Astrocyte (in vitro differentiated cells and primary cell): ENCODE measurements around the gene KRT77. TPM values are rescaled to one million over a fixed set of nuclear protein-coding genes. Genes with fewer than 3 reads are reported as not detected.

ENCODE experiments used
- DNase-seq: peaks from one replicate; pipeline ENCODE4 v3.0.0-alpha.2; 2010; ENCODE audit warnings: low read depth
- FAIRE-seq: peaks from 2 replicates; lab custom pipeline; 2011; peaks lifted over from hg19 to GRCh38; lab: Jason Lieb, UNC
- H2AFZ ChIP-seq: 2 replicates; pipeline ENCODE4 v1.6.0; 2012; ENCODE audit warnings: low read depth, low read length, inconsistent platforms
- H3K27ac ChIP-seq: 2 replicates; pipeline ENCODE4 v1.5.1; 2011; ENCODE audit warnings: low read depth, low read length, inconsistent platforms
- H3K27me3 ChIP-seq: 2 replicates; pipeline ENCODE4 v1.6.0; 2011; ENCODE audit warnings: low read length, inconsistent platforms; ENCODE audit not compliant: insufficient read depth
- H3K36me3 ChIP-seq: 2 replicates; pipeline ENCODE4 v1.5.1; 2011; ENCODE audit warnings: low read length, inconsistent platforms; ENCODE audit not compliant: insufficient read depth
- H3K4me1 ChIP-seq: 2 replicates; pipeline ENCODE4 v1.5.1; 2011; ENCODE audit warnings: low read length, inconsistent platforms; ENCODE audit not compliant: insufficient read depth
- H3K4me2 ChIP-seq: 2 replicates; pipeline ENCODE4 v1.6.0; 2012; ENCODE audit warnings: low read length, inconsistent platforms
- H3K4me3 ChIP-seq: 2 replicates; pipeline ENCODE4 v1.5.1; 2011; ENCODE audit warnings: low read depth, mild to moderate bottlenecking, low read length, inconsistent platforms; ENCODE audit not compliant: insufficient read depth
- H3K79me2 ChIP-seq: 2 replicates; pipeline ENCODE4 v1.6.0; 2012; ENCODE audit warnings: mild to moderate bottlenecking, low read length, inconsistent platforms; ENCODE audit not compliant: insufficient read depth
- H3K9ac ChIP-seq: 2 replicates; pipeline ENCODE4 v1.6.0; 2012; ENCODE audit warnings: mild to moderate bottlenecking, low read length, inconsistent platforms
- H3K9me3 ChIP-seq: 2 replicates; pipeline ENCODE4 v1.5.1; 2012; ENCODE audit warnings: low read depth, mild to moderate bottlenecking, low read length, inconsistent platforms; ENCODE audit not compliant: insufficient read depth
- H4K20me1 ChIP-seq: 2 replicates; pipeline ENCODE4 v1.6.0; 2012; ENCODE audit warnings: low read length, inconsistent platforms; ENCODE audit not compliant: insufficient read depth
- H3K27ac Mint-ChIP-seq: one replicate; pipeline ENCODE4 v1.8.0; 2021; ENCODE audit warnings: mild to moderate bottlenecking, mixed read lengths; ENCODE audit not compliant: unreplicated experiment
- H3K27me3 Mint-ChIP-seq: one replicate; pipeline ENCODE4 v1.8.0; 2021; ENCODE audit warnings: low read depth, mixed read lengths; ENCODE audit not compliant: unreplicated experiment
- H3K36me3 Mint-ChIP-seq: one replicate; pipeline ENCODE4 v1.8.0; 2021; ENCODE audit warnings: low read depth, mixed read lengths; ENCODE audit not compliant: unreplicated experiment
- H3K4me1 Mint-ChIP-seq: one replicate; pipeline ENCODE4 v1.8.0; 2021; ENCODE audit warnings: low read depth, mixed read lengths; ENCODE audit not compliant: unreplicated experiment
- H3K4me3 Mint-ChIP-seq: one replicate; pipeline ENCODE4 v1.8.0; 2021; ENCODE audit warnings: mild to moderate bottlenecking, moderate library complexity, mixed read lengths; ENCODE audit not compliant: unreplicated experiment
- H3K9me3 Mint-ChIP-seq: one replicate; pipeline ENCODE4 v1.8.0; 2021; ENCODE audit warnings: mild to moderate bottlenecking, mixed read lengths; ENCODE audit not compliant: unreplicated experiment
- EZH2 ChIP-seq: IDR thresholded peaks from 2 replicates; pipeline ENCODE4 v1.6.1; 2012; ENCODE audit warnings: mild to moderate bottlenecking, low read length, inconsistent platforms; ENCODE audit not compliant: insufficient read depth
- total RNA-seq: library from RNA; stranded (reverse); gene quantifications from 2 replicates; pipeline ENCODE4 v1.2.1, GENCODE V29; 2021
- TF ChIP-seq, protein P1 (sequence below): IDR thresholded peaks from 2 replicates; pipeline ENCODE4 v1.5.1; 2011; ENCODE audit warnings: low read depth, mild to moderate bottlenecking, inconsistent platforms, low read length, moderate library complexity; ENCODE audit not compliant: insufficient read depth

KRT77 gene
- total RNA-seq, 1 donor from 2014 or later, result not detected

DNA sequence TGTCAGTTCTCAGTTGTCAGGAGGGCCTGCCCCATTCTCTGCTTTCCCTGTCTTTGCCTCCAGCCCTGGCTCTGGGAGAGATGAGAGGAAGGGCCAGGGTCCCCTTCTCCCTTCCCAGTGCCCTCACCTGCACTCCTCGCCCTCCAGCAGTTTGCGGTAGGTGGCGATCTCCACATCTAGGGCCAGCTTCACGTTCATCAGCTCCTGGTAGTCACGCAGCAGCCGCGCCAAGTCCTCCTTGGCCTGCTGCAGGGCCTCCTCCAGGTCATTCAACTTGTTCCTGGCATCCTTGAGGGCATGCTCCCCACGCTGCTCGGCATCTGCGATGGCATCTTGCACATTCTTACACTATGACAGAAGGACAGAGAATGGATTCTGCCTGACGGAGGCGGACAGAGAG is 56.7 kb downstream of the KRT77 start:
- TF ChIP-seq, protein P1, sequence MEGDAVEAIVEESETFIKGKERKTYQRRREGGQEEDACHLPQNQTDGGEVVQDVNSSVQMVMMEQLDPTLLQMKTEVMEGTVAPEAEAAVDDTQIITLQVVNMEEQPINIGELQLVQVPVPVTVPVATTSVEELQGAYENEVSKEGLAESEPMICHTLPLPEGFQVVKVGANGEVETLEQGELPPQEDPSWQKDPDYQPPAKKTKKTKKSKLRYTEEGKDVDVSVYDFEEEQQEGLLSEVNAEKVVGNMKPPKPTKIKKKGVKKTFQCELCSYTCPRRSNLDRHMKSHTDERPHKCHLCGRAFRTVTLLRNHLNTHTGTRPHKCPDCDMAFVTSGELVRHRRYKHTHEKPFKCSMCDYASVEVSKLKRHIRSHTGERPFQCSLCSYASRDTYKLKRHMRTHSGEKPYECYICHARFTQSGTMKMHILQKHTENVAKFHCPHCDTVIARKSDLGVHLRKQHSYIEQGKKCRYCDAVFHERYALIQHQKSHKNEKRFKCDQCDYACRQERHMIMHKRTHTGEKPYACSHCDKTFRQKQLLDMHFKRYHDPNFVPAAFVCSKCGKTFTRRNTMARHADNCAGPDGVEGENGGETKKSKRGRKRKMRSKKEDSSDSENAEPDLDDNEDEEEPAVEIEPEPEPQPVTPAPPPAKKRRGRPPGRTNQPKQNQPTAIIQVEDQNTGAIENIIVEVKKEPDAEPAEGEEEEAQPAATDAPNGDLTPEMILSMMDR, result no peak
- TF ChIP-seq EZH2, result no peak
- Histone ChIP-seq H3K36me3 (no peaks in the 10 kb centered on the region), H2AFZ (no peak overlapping the region), H3K79me2 (no peaks in the 10 kb centered on the region), H3K27ac (no peak overlapping the region), H4K20me1 (no peaks in the 10 kb centered on the region), H3K9me3 (no peaks in the 10 kb centered on the region), H3K4me1 (no peaks in the 10 kb centered on the region), H3K27me3 (peaks cover 16% of the 10 kb centered on the region), H3K4me3 (no peak overlapping the region), H3K4me2 (no peak overlapping the region), H3K9ac (no peak overlapping the region)
- FAIRE-seq, result no peak
- Mint-ChIP-seq H3K4me1 (no peaks in the 10 kb centered on the region), H3K27ac (no peak overlapping the region), H3K4me3 (no peak overlapping the region), H3K36me3 (no peaks in the 10 kb centered on the region), H3K9me3 (no peaks in the 10 kb centered on the region), H3K27me3 (peaks cover 76% of the 10 kb centered on the region)
- DNase-seq, result no peak

DNA sequence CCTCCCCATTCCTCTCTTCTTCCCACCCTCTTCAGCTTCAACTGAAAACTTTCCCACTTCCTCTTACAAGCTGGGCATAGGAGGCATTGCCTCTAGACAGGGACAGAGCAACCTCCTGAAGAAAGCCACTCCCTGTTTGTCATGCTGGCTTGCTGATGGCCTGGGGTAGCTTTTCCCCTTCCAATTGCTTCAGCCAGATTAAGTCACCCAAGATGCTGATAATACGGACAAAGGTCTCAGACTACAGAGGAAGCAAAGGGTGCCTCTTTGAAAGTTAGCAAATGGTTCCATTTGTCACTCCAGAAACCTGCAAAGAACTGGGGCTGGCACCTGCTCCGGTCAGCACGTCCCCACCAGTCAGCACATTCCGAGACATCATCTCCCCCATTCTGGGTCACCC is 57.3 kb downstream of the KRT77 start:
- H3K27me3 Mint-ChIP-seq, result peaks cover 83% of the 10 kb centered on the region
- no peak for DNase-seq

DNA sequence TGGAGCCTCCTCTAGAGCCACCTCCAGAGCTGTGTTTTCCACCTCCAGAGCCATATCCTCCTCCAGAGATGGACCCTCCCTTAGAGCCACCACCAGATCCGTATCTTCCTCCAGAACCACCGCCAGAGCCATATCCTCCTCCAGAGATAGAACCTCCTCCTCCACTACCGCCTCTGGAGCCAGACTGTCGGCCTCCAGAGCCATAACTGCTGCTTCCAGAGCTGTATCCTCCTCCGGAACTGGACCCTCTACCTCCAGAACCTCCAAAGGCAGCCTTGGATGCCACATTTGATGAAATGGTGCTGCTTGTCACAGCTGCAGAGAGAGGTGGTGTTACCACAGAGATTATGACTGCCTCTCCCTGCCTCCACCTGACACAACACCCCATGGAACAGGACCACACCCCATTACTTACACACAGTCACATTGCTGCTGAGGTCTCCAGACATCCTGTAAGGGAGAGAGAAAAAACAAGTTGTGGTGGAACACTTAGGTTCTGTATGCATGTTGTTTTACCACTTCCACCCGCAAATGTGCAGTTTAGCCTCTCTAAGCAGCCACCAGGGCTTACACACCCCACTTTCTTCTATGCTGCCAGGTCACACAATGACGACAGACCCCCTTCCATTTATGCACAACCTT is 58.1 kb downstream of the KRT77 start:
- no peaks in the 10 kb centered on the region for H3K9me3 Mint-ChIP-seq
- Histone ChIP-seq H3K4me3 (no peak overlapping the region), H3K9me3 (no peaks in the 10 kb centered on the region), H4K20me1 (no peaks in the 10 kb centered on the region), H2AFZ (no peak overlapping the region), H3K36me3 (no peaks in the 10 kb centered on the region), H3K9ac (no peak overlapping the region), H3K27ac (no peak overlapping the region), H3K4me1 (no peaks in the 10 kb centered on the region), H3K4me2 (no peak overlapping the region), H3K79me2 (no peaks in the 10 kb centered on the region), H3K27me3 (peaks cover 22% of the 10 kb centered on the region)
- H3K4me1 Mint-ChIP-seq, result no peaks in the 10 kb centered on the region
- H3K27ac Mint-ChIP-seq, result no peak overlapping the region
- H3K27me3 Mint-ChIP-seq, result peaks cover 78% of the 10 kb centered on the region
- no peaks in the 10 kb centered on the region for H3K36me3 Mint-ChIP-seq
- DNase-seq (no peak), FAIRE-seq (no peak)
- TF ChIP-seq, protein P1, result no peak
- TF ChIP-seq EZH2, result no peak
- H3K4me3 Mint-ChIP-seq, result no peak overlapping the region

More for the DNA sequence above, 57.3 kb downstream of the KRT77 start:
- H3K4me1 ChIP-seq, result no peaks in the 10 kb centered on the region
- no peaks in the 10 kb centered on the region for H3K36me3 Mint-ChIP-seq
- H4K20me1 ChIP-seq, result no peaks in the 10 kb centered on the region
- no peak overlapping the region for H3K27ac ChIP-seq
- H3K9me3 Mint-ChIP-seq, result no peaks in the 10 kb centered on the region
- H3K9ac ChIP-seq, result no peak overlapping the region
- no peak overlapping the region for H3K4me2 ChIP-seq
- H3K4me1 Mint-ChIP-seq, result no peaks in the 10 kb centered on the region
- H3K27me3 ChIP-seq, result peaks cover 20% of the 10 kb centered on the region
- H2AFZ ChIP-seq, result no peak overlapping the region
- no peak overlapping the region for H3K4me3 ChIP-seq
- no peaks in the 10 kb centered on the region for H3K9me3 ChIP-seq
- H3K79me2 ChIP-seq, result no peaks in the 10 kb centered on the region
- no peaks in the 10 kb centered on the region for H3K36me3 ChIP-seq
- FAIRE-seq, result no peak
- TF ChIP-seq, protein P1, result no peak
- no peak for TF ChIP-seq EZH2
- no peak overlapping the region for H3K27ac Mint-ChIP-seq
- no peak overlapping the region for H3K4me3 Mint-ChIP-seq
